ENCODE measurements around the gene MRGPRD.
"Not testable (repeated sequence)": the region's sequence is repeated elsewhere in the genome, so short reads cannot be mapped to it uniquely, and the experiment has no call there.

Gene MRGPRD

DNA sequence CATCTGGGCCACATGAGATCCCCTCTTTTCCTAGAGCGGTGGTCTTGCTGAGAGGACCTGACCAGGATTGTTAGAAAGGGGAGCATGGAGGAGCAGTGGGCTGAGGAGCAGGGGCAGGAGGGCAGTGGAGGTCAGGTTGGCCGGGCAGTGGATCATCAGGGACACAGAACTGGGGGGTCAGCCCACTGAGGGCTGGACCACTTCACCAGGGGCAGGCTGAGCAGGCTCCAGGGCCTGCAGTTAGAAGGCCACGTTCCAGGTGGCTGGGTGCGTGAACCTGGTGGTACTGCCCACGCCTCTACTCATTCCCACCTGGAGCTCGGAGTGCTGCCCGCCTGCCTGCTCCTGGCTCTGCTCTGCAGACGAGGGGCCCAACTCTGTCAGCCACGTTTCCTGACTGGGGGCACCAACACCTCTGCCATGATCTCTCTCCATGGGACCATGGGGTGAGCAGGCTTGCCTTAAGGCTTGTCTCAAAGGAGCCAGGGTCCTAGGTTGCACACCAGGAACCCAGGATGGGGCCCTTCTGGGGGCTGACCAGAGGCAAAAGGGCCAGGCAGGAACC is 22.6 kb upstream of the MRGPRD start:
- TF ChIP-seq, protein P1, sequence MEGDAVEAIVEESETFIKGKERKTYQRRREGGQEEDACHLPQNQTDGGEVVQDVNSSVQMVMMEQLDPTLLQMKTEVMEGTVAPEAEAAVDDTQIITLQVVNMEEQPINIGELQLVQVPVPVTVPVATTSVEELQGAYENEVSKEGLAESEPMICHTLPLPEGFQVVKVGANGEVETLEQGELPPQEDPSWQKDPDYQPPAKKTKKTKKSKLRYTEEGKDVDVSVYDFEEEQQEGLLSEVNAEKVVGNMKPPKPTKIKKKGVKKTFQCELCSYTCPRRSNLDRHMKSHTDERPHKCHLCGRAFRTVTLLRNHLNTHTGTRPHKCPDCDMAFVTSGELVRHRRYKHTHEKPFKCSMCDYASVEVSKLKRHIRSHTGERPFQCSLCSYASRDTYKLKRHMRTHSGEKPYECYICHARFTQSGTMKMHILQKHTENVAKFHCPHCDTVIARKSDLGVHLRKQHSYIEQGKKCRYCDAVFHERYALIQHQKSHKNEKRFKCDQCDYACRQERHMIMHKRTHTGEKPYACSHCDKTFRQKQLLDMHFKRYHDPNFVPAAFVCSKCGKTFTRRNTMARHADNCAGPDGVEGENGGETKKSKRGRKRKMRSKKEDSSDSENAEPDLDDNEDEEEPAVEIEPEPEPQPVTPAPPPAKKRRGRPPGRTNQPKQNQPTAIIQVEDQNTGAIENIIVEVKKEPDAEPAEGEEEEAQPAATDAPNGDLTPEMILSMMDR (IDR thresholded peaks at IDR 0.05; ENCODE audit: borderline replicate concordance, control extremely low read depth, extremely low read depth, insufficient read depth, missing control alignments), result no peak
- no peak for DNase-seq (ENCODE audit: low spot score)
- in situ Hi-C loops (cut with MboI; ENCODE audit: low sequenced_read_pairs, unreplicated experiment), result no loop called here

DNA sequence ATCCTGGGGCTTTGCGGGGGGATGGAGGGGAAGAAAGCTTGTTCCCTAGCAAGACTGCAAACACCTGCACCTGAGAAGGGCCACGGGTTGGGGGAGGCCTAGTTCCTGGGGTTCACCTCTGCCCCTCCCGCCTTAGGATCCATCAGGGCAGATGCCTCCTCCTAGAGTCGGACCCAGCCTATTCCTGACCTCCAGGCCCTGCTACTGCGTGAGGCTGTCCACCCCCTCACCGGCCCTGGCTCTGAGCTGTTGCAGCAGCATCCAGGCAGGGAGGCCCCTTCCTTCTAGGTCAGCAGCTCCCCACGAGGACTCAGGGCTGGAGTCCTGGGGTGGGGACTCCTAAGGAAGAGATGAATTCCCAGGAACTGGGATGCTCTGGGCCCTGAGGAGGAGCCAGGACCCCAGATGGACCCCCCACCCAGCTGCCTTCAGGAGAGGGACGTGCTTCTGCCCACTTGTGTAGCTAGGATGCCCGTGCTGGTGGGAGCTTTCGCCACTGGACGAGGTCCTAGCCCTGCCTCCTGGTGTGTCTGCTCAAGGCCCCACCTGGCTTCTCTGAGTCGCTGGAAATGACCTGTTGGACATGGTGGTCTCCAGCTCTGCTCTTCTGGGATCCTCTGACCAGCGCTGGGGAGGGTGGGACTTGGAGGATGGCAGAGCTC is 21.9 kb upstream of the MRGPRD start:
- TF ChIP-seq, protein P1 (IDR thresholded peaks at IDR 0.05; ENCODE audit: borderline replicate concordance, control extremely low read depth, extremely low read depth, insufficient read depth, missing control alignments), result no peak
- no peak for DNase-seq (ENCODE audit: low spot score)
- in situ Hi-C loops (cut with MboI; ENCODE audit: low sequenced_read_pairs, unreplicated experiment), result no loop called here

DNA sequence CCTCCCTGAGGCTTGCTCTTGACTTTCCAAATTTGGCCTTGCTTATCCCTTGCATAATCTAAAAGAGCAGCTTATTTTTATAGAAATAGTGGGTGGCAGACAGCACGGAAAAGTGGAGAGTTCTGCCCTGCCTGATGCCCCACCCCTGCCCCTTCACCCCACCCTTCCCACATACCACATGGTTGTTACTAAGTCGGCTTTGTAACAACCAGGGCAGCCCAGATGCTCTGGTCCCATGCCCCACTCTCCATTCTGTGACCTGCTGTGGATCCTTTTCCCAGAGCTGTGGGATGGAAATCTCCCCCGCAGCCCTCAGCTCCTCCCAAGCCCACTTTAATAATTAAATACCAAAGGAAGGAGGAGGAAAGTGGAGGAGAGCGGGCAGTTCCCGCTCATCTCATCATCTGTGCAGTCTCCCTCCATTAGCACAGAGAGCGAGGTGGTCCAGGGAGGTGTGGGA is 21.4 kb upstream of the MRGPRD start:
- TF ChIP-seq, protein P1 (IDR thresholded peaks at IDR 0.05; ENCODE audit: borderline replicate concordance, control extremely low read depth, extremely low read depth, insufficient read depth, missing control alignments), result no peak
- DNase-seq (ENCODE audit: low spot score), result no peak
- in situ Hi-C loops (cut with MboI; ENCODE audit: low sequenced_read_pairs, unreplicated experiment), result no loop called here

DNA sequence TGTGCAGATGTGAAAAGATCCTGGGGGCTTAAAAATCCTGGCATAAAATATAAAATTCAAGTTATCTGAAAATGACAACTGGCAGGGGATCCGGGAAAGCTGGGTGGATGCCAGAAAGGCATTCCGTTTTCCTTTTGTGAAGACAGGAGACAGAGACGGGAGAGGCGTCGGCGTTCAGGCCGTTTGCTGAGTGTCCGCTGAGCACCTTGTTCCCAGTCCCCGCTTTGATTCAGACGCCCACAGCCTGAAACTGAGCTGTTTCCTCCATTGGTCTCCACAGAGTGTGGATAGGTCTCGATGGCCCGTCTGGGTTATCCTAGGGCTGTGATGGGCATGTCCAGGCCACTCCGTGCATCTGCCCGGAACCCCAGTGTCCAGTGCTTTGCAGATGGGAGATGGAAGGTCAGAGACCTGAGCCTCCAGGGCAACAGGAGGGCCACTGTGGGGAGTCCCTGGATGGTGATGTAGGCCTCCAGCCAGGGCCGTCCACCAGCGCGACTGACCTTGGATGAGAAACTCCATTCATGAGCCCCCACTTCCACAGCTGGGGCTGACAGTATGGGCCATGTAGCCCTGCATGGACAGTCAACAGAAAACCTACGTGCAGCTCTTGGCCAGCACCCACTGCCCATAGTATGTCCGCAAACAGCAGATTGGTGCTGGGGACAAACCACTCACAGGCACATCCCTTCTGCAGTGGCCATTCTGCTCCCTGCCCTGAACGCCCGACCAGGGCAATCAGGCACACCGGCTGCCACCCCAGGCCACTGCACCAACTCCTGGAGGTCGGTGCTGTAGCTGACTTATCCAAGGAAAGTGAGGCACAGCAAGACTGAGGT is 20.7 kb upstream of the MRGPRD start:
- TF ChIP-seq, protein P1 (IDR thresholded peaks at IDR 0.05; ENCODE audit: borderline replicate concordance, control extremely low read depth, extremely low read depth, insufficient read depth, missing control alignments), result no peak
- DNase-seq (ENCODE audit: low spot score), result no peak
- in situ Hi-C loops (cut with MboI; ENCODE audit: low sequenced_read_pairs, unreplicated experiment), result no loop called here

DNA sequence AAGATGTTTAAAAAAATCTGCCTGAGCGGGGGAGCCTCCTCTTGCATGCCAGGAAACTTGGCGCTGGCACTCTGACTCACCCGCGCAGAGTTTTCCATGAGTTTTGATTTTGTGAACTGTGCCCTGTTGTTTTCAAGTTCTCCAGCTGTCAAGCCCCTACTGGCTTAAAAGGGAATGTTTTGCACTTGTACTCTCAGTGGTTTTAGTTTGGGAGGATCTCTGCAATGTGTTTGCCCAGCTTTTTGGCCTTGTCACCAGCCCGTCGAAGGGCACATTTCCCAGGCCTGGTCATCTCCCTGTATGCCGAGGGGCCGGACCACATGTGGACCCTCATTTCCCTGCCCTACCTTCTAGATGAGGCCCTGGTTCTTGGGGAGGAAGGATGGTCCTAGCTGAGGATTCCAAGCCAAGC is 20.1 kb upstream of the MRGPRD start:
- DNase-seq (ENCODE audit: low spot score), result no peak
- in situ Hi-C loops (cut with MboI; ENCODE audit: low sequenced_read_pairs, unreplicated experiment), result no loop called here
- TF ChIP-seq, protein P1 (IDR thresholded peaks at IDR 0.05; ENCODE audit: borderline replicate concordance, control extremely low read depth, extremely low read depth, insufficient read depth, missing control alignments), result no peak

DNA sequence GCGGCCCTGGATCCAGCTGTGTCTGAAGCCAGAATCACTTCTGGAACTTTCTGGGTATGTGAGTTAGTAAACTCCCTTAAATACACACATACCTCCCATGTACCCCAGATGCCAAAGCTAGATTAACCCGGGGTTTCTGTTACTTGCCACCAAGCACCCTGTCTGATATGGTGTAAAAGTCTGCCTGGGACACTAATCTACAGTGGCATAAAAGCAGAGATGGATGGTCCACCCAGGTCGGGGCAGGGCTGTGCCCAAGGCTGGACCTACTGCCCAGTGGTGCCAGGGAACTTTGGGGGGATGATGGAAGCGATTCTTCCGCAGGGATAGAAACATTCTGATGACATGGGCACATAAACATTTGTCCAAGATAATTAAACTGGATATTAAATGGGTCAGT is 19.6 kb upstream of the MRGPRD start:
- in situ Hi-C loops (cut with MboI; ENCODE audit: low sequenced_read_pairs, unreplicated experiment), result no loop called here
- TF ChIP-seq, protein P1 (IDR thresholded peaks at IDR 0.05; ENCODE audit: borderline replicate concordance, control extremely low read depth, extremely low read depth, insufficient read depth, missing control alignments), result no peak
- no peak for DNase-seq (ENCODE audit: low spot score)

DNA sequence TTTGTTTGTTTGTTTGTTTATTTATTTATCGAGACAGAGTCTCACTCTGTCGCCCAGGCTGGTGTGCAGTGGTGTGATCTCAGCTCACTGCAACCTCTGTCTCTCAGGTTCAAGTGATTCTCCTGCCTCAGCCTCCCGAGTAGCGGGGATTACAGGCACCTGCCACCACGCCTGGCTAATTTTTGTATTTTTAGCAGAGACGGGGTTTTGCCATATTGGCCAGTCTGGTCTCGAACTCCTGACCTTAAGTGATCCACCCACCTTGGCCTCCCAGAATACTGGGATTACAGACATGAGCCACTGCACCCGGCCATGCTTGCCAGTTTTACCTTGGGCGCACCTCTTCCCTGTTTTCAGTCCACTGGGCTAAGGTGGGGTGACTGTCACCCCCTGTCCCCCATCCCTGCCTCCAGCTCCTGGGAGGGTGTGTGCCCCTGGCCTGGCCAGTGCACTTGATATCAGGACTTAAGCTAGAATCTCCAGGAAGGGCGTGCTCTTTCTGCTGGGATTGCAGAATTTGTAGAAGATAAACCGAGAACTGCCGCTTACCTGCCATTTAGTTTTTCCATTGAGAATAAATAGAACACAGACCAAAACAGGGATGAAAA is 19.1 kb upstream of the MRGPRD start:
- DNase-seq (ENCODE audit: low spot score); in situ Hi-C loops (cut with MboI; ENCODE audit: low sequenced_read_pairs, unreplicated experiment): not testable (repeated sequence)

Data from GM13976 (cell line).